Measurements from ENCODE around the gene BPIFB1. TPM values are rescaled to one million over a fixed set of nuclear protein-coding genes. Genes with fewer than 3 reads are reported as not detected.

Gene BPIFB1
- total RNA-seq, 1 experiment from 2014 or later: not detected

GRCh38 chr20:33234050-33234449 is 49.0 kb upstream of the BPIFB1 start (continued):
- TF ChIP-seq, protein P1, sequence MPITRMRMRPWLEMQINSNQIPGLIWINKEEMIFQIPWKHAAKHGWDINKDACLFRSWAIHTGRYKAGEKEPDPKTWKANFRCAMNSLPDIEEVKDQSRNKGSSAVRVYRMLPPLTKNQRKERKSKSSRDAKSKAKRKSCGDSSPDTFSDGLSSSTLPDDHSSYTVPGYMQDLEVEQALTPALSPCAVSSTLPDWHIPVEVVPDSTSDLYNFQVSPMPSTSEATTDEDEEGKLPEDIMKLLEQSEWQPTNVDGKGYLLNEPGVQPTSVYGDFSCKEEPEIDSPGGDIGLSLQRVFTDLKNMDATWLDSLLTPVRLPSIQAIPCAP (CRISPR knock-in tag; IDR thresholded peaks at IDR 0.05): no peak
- no peak for TF ChIP-seq ZNF121 (CRISPR knock-in tag; IDR thresholded peaks at IDR 0.05)
- TF ChIP-seq, protein P2, sequence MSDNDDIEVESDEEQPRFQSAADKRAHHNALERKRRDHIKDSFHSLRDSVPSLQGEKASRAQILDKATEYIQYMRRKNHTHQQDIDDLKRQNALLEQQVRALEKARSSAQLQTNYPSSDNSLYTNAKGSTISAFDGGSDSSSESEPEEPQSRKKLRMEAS (CRISPR knock-in tag; IDR thresholded peaks at IDR 0.05): no peak
- no peak for TF ChIP-seq GABPB1 (CRISPR knock-in tag; IDR thresholded peaks at IDR 0.05)
- no peak for TF ChIP-seq GTF2I (CRISPR knock-in tag; conservative IDR thresholded peaks at IDR 0.05)
- TF ChIP-seq, protein P3, sequence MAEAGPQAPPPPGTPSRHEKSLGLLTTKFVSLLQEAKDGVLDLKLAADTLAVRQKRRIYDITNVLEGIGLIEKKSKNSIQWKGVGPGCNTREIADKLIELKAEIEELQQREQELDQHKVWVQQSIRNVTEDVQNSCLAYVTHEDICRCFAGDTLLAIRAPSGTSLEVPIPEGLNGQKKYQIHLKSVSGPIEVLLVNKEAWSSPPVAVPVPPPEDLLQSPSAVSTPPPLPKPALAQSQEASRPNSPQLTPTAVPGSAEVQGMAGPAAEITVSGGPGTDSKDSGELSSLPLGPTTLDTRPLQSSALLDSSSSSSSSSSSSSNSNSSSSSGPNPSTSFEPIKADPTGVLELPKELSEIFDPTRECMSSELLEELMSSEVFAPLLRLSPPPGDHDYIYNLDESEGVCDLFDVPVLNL (CRISPR knock-in tag; IDR thresholded peaks at IDR 0.05; ENCODE audit: borderline replicate concordance, low read depth): no peak
- TF ChIP-seq ZNF396 (CRISPR knock-in tag; IDR thresholded peaks at IDR 0.05; ENCODE audit: borderline replicate concordance): no peak

GRCh38 chr20:33235696-33236095 is 47.3 kb upstream of the BPIFB1 start, which contains the start of gene BPIFA1:
Gene BPIFA1, plus strand, starts transcription at chr20:33235996. Its CDS starts 1,716 bp downstream, at chr20:33237712.
- ChIA-PET POLR2A (no interaction called here), CTCF (interaction anchor here (0.7 kb wide), 1 partner anchor 56 kb away, joined by 3 read pairs; no protein-coding TSS in a partner anchor)
- DNase-seq (ENCODE audit: low spot score) (no peak), ATAC-seq (no peak)
- Mint-ChIP-seq H3K4me3 (no peak within 1 kb of the TSS), H3K4me1 (peaks cover 3% of the 10 kb centered on the region; the same call in 1 of the 2 replicates), H3K27me3 (ENCODE audit: low read depth) (peaks cover 3% of the 10 kb centered on the region), H3K36me3 (no peaks in the 10 kb centered on the region), H3K9me3 (no peaks in the 10 kb centered on the region), H3K27ac (no peak within 1 kb of the TSS)
- TF ChIP-seq CREM (CRISPR knock-in tag; IDR thresholded peaks at IDR 0.05) (no peak), TP53 (CRISPR knock-in tag; IDR thresholded peaks at IDR 0.05) (no peak), NFYB (CRISPR knock-in tag; conservative IDR thresholded peaks at IDR 0.05; ENCODE audit: low read depth) (no peak), E2F1 (CRISPR knock-in tag; IDR thresholded peaks at IDR 0.05) (no peak), ZMAT4 (CRISPR knock-in tag; IDR thresholded peaks at IDR 0.05) (no peak), ESRRA (CRISPR knock-in tag; IDR thresholded peaks at IDR 0.05; ENCODE audit: borderline replicate concordance) (no peak)
- TF ChIP-seq, protein P2 (CRISPR knock-in tag; IDR thresholded peaks at IDR 0.05): no peak
- TF ChIP-seq, protein P4, sequence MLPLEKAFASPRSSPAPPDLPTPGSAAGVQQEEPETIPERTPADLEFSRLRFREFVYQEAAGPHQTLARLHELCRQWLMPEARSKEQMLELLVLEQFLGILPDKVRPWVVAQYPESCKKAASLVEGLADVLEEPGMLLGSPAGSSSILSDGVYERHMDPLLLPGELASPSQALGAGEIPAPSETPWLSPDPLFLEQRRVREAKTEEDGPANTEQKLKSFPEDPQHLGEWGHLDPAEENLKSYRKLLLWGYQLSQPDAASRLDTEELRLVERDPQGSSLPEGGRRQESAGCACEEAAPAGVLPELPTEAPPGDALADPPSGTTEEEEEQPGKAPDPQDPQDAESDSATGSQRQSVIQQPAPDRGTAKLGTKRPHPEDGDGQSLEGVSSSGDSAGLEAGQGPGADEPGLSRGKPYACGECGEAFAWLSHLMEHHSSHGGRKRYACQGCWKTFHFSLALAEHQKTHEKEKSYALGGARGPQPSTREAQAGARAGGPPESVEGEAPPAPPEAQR (CRISPR knock-in tag; IDR thresholded peaks at IDR 0.05): no peak

GRCh38 chr20:33236351-33236750 is 46.7 kb upstream of the BPIFB1 start:
- no peak overlapping the region for H3K27ac Mint-ChIP-seq
- no peak for ATAC-seq
- ChIA-PET POLR2A (no interaction called here), CTCF (interaction anchor here (0.6 kb wide), 1 partner anchor 332 kb away, joined by 3 read pairs; no protein-coding TSS in a partner anchor)
- no peaks in the 10 kb centered on the region for H3K36me3 Mint-ChIP-seq
- H3K4me1 Mint-ChIP-seq: peaks cover 3% of the 10 kb centered on the region; the same call in 1 of the 2 replicates
- peaks cover 3% of the 10 kb centered on the region for H3K27me3 Mint-ChIP-seq (ENCODE audit: low read depth)
- no peaks in the 10 kb centered on the region for H3K9me3 Mint-ChIP-seq
- DNase-seq (ENCODE audit: low spot score): no peak
- no peak overlapping the region for H3K4me3 Mint-ChIP-seq
- TF ChIP-seq, protein P4 (CRISPR knock-in tag; IDR thresholded peaks at IDR 0.05): no peak
- TF ChIP-seq SOX15 (CRISPR knock-in tag; IDR thresholded peaks at IDR 0.05) (no peak), SP1 (CRISPR knock-in tag; conservative IDR thresholded peaks at IDR 0.05) (no peak), MLX (CRISPR knock-in tag; IDR thresholded peaks at IDR 0.05) (no peak), OVOL2 (CRISPR knock-in tag; IDR thresholded peaks at IDR 0.05; ENCODE audit: borderline replicate concordance) (no peak), JUN (CRISPR knock-in tag; IDR thresholded peaks at IDR 0.05) (no peak)
- TF ChIP-seq, protein P1 (CRISPR knock-in tag; IDR thresholded peaks at IDR 0.05): no peak
- TF ChIP-seq, protein P5, sequence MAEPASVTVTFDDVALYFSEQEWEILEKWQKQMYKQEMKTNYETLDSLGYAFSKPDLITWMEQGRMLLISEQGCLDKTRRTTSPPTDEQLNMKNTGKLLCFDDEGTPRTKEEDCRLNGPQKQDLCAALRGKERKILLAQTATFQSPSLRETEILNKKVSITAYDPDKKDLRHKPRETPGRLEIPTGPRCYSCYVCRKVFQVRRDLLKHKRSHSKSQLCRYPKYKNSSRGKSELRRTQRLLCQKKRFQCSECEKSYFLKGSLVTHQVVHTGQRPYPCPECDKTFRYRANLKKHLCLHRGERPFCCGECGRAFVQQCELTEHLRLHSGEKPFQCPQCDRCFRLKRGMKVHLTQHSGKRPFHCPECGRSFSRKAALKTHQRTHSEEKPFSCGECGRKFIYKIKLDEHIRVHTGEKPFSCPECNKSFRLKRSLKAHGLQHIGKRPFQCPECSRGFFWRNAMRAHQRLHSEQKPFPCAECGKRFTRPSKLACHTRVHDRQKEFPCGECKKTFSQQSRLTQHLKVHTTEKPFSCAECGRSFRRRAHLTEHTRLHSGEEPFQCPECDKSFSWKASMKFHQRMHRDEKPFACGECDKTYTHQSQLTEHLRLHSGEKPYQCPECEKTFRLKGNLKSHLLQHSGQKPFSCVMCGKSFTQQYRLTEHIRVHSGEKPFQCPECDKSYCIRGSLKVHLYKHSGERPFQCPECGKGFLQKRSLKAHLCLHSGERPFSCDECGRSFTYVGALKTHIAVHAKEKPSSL (CRISPR knock-in tag; conservative IDR thresholded peaks at IDR 0.05): no peak
